GM23338 (cell line): ENCODE measurements around the gene APBA1. TPM values are rescaled to one million over a fixed set of nuclear protein-coding genes. Genes with fewer than 3 reads are reported as not detected.

Source experiments
- ATAC-seq: fragments of 200-7000 bp; cut with Tn5 transposase; 3 replicates; pipeline ENCODE4 v1.9.1; 2020
- DNase-seq: peaks from one replicate; pipeline ENCODE4 v3.0.0-alpha.2; 2015; ENCODE audit warnings: low spot score
- H2AFZ ChIP-seq: fragments of 200-600 bp; sonication (generic); 2 replicates; pipeline ENCODE4 v1.8.0; 2016; ENCODE audit warnings: antibody characterized with exemption, mild to moderate bottlenecking, moderate library complexity
- H3F3A ChIP-seq: fragments of 200-600 bp; sonication (generic); replicated peaks from 2 replicates; pipeline ENCODE4 v1.8.0; 2017; ENCODE audit warnings: antibody characterized with exemption, mixed run types, low read depth
- H3K27ac ChIP-seq: fragments of 200-600 bp; sonication (generic); 2 replicates; pipeline ENCODE4 v1.6.1; 2016; ENCODE audit warnings: low read depth
- H3K27me3 ChIP-seq: fragments of 200-600 bp; sonication (generic); 2 replicates; pipeline ENCODE4 v1.8.0; 2016; ENCODE audit warnings: mild to moderate bottlenecking, mixed run types, moderate library complexity; ENCODE audit not compliant: insufficient read depth
- H3K36me3 ChIP-seq: fragments of 200-600 bp; sonication (generic); 2 replicates; pipeline ENCODE4 v1.8.0; 2016; ENCODE audit warnings: mild to moderate bottlenecking; ENCODE audit not compliant: insufficient read depth
- H3K4me1 ChIP-seq: fragments of 200-600 bp; sonication (generic); 2 replicates; pipeline ENCODE4 v1.8.0; 2016; ENCODE audit warnings: mild to moderate bottlenecking, moderate library complexity; ENCODE audit not compliant: insufficient read depth
- H3K4me2 ChIP-seq: fragments of 200-600 bp; sonication (generic); 2 replicates; pipeline ENCODE4 v1.7.1; 2017; ENCODE audit warnings: mixed run types
- H3K4me3 ChIP-seq: fragments of 200-600 bp; sonication (generic); 2 replicates; pipeline ENCODE4 v1.6.1; 2016; ENCODE audit warnings: mixed run types
- H3K79me2 ChIP-seq: fragments of 200-600 bp; sonication (generic); replicated peaks from 2 replicates; pipeline ENCODE4 v1.8.0; 2017; ENCODE audit warnings: mild to moderate bottlenecking; ENCODE audit not compliant: insufficient read depth
- H3K9me2 ChIP-seq: fragments of 200-600 bp; sonication (generic); 2 replicates; pipeline ENCODE4 v1.8.0; 2017; ENCODE audit not compliant: insufficient read depth
- H4K20me1 ChIP-seq: fragments of 200-600 bp; sonication (generic); replicated peaks from 2 replicates; pipeline ENCODE4 v1.8.0; 2017; ENCODE audit warnings: mild to moderate bottlenecking; ENCODE audit not compliant: insufficient read depth
- H3K27ac Mint-ChIP-seq: 2 replicates; pipeline ENCODE4 v1.8.0; 2020; ENCODE audit warnings: inconsistent platforms, mild to moderate bottlenecking, moderate library complexity, mixed read lengths
- H3K27me3 Mint-ChIP-seq: 3 replicates; pipeline ENCODE4 v1.8.0; 2022; ENCODE audit warnings: low read depth, mild to moderate bottlenecking, moderate library complexity, mixed read lengths, inconsistent platforms; ENCODE audit not compliant: insufficient read depth, poor library complexity
- H3K36me3 Mint-ChIP-seq: 3 replicates; pipeline ENCODE4 v1.8.0; 2021; ENCODE audit warnings: low read depth, mild to moderate bottlenecking, inconsistent platforms, moderate library complexity, mixed read lengths
- H3K4me1 Mint-ChIP-seq: 3 replicates; pipeline ENCODE4 v1.8.0; 2020; ENCODE audit warnings: mild to moderate bottlenecking, inconsistent platforms, mixed read lengths
- H3K4me3 Mint-ChIP-seq: 3 replicates; pipeline ENCODE4 v1.8.0; 2021; ENCODE audit warnings: moderate library complexity, mild to moderate bottlenecking, inconsistent platforms, mixed read lengths
- H3K9me3 Mint-ChIP-seq: 3 replicates; pipeline ENCODE4 v1.8.0; 2020; ENCODE audit warnings: moderate library complexity, mild to moderate bottlenecking, inconsistent platforms, mixed read lengths
- CREB1 ChIP-seq: fragments of 250-450 bp; sonication (Bioruptor Pico); IDR thresholded peaks from 2 replicates; pipeline ENCODE4 v1.5.0; 2020; ENCODE audit warnings: low read depth, mild to moderate bottlenecking, moderate library complexity
- EZH2phosphoT487 ChIP-seq: fragments of 200-600 bp; sonication (generic); IDR thresholded peaks from one replicate; pipeline ENCODE4 v1.8.1; 2018; ENCODE audit warnings: antibody characterized with exemption; ENCODE audit not compliant: unreplicated experiment
- JUNB ChIP-seq: IDR thresholded peaks from one replicate; pipeline ENCODE4 v1.6.1; 2016; ENCODE audit warnings: antibody characterized with exemption; ENCODE audit not compliant: unreplicated experiment
- NANOG ChIP-seq: IDR thresholded peaks from 2 replicates; pipeline ENCODE4 v1.6.1; 2016; ENCODE audit warnings: antibody characterized with exemption, borderline replicate concordance
- POLR2AphosphoS5 ChIP-seq: IDR thresholded peaks from 2 replicates; pipeline ENCODE4 v1.6.1; 2016; ENCODE audit warnings: antibody characterized with exemption, low read depth
- STAT1 ChIP-seq: IDR thresholded peaks from one replicate; pipeline ENCODE4 v1.6.1; 2016; ENCODE audit warnings: antibody characterized with exemption; ENCODE audit not compliant: unreplicated experiment
- ZNF114 ChIP-seq: fragments of 250-450 bp; sonication (Bioruptor Pico); IDR thresholded peaks from 2 replicates; pipeline ENCODE4 v1.5.0; 2020; ENCODE audit warnings: mild to moderate bottlenecking, moderate library complexity
- polyA plus RNA-seq: library from polyadenylated mRNA; unstranded; fragments of >200 nt; fragmentation: Nextera tagmentation; extraction: Ambion mirVana; gene quantifications from 2 replicates; pipeline ENCODE4 v1.2.1, GENCODE V29; 2016
- total RNA-seq: library from RNA; depleted of rRNA; stranded (reverse); fragments of >200 nt; shearing (Covaris generic); gene quantifications from 2 replicates; pipeline ENCODE4 v1.2.3, GENCODE V29; 2014
- TF ChIP-seq, protein P1 (sequence below): IDR thresholded peaks from one replicate; pipeline ENCODE4 v1.6.1; 2018; ENCODE audit warnings: antibody characterized with exemption; ENCODE audit not compliant: unreplicated experiment
- TF ChIP-seq, protein P2 (sequence below), 2 experiments: fragments of 200-600 bp in 1 of 2; sonication (generic) in 1 of 2; conservative IDR thresholded peaks; 2 replicates each; pipeline versions ENCODE4 v1.5.1 to v1.6.1; 2016 to 2017; ENCODE audit warnings: antibody characterized with exemption in 2 of 2, low read depth in 2 of 2, mild to moderate bottlenecking in 2 of 2, moderate library complexity in 1 of 2
- TF ChIP-seq, protein P3 (sequence below): fragments of 250-450 bp; sonication (Bioruptor Pico); IDR thresholded peaks from 2 replicates; pipeline ENCODE4 v1.5.0; 2020; ENCODE audit warnings: mild to moderate bottlenecking, moderate library complexity

The APBA1 gene
- total and polyA plus RNA-seq, 2 experiments from 2014 or later: 0.26 to 1.0 TPM

DNA sequence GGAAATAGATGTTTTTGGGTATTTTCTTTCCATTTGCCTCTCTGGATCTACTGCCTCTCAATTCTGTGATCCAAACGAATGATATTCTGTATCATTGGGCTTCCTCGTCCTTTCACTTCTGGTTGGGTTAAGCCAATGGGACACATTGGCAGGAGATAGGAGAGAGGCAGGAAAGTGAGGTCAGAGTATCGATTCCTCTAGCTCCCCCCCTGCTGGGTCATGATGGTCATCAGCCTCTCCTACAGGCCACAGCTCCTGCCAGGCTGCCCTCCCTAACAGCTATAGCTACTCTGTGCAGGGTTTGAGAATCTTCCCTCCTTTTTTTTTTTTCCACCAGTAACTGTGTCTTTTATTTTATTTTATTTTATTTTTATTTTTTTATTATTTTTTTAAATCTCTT lies 39.4 kb downstream of the APBA1 start (continued):
- TF ChIP-seq, protein P1, sequence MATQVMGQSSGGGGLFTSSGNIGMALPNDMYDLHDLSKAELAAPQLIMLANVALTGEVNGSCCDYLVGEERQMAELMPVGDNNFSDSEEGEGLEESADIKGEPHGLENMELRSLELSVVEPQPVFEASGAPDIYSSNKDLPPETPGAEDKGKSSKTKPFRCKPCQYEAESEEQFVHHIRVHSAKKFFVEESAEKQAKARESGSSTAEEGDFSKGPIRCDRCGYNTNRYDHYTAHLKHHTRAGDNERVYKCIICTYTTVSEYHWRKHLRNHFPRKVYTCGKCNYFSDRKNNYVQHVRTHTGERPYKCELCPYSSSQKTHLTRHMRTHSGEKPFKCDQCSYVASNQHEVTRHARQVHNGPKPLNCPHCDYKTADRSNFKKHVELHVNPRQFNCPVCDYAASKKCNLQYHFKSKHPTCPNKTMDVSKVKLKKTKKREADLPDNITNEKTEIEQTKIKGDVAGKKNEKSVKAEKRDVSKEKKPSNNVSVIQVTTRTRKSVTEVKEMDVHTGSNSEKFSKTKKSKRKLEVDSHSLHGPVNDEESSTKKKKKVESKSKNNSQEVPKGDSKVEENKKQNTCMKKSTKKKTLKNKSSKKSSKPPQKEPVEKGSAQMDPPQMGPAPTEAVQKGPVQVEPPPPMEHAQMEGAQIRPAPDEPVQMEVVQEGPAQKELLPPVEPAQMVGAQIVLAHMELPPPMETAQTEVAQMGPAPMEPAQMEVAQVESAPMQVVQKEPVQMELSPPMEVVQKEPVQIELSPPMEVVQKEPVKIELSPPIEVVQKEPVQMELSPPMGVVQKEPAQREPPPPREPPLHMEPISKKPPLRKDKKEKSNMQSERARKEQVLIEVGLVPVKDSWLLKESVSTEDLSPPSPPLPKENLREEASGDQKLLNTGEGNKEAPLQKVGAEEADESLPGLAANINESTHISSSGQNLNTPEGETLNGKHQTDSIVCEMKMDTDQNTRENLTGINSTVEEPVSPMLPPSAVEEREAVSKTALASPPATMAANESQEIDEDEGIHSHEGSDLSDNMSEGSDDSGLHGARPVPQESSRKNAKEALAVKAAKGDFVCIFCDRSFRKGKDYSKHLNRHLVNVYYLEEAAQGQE: no peak
- TF ChIP-seq NANOG (no peak), CREB1 (CRISPR knock-in tag) (no peak), POLR2AphosphoS5 (no peak), STAT1 (no peak), JUNB (no peak), ZNF114 (no peak)
- TF ChIP-seq, protein P2, sequence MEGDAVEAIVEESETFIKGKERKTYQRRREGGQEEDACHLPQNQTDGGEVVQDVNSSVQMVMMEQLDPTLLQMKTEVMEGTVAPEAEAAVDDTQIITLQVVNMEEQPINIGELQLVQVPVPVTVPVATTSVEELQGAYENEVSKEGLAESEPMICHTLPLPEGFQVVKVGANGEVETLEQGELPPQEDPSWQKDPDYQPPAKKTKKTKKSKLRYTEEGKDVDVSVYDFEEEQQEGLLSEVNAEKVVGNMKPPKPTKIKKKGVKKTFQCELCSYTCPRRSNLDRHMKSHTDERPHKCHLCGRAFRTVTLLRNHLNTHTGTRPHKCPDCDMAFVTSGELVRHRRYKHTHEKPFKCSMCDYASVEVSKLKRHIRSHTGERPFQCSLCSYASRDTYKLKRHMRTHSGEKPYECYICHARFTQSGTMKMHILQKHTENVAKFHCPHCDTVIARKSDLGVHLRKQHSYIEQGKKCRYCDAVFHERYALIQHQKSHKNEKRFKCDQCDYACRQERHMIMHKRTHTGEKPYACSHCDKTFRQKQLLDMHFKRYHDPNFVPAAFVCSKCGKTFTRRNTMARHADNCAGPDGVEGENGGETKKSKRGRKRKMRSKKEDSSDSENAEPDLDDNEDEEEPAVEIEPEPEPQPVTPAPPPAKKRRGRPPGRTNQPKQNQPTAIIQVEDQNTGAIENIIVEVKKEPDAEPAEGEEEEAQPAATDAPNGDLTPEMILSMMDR (conservative IDR thresholded peaks at IDR 0.05; ENCODE audit: low read depth in 2 of 2): no peak

- ATAC-seq (no peak), DNase-seq (no peak)
- Histone ChIP-seq H3K27me3 (no peaks in the 10 kb centered on the region), H2AFZ (no peak overlapping the region), H4K20me1 (no peaks in the 10 kb centered on the region), H3K9me2 (no peaks in the 10 kb centered on the region), H3K36me3 (no peaks in the 10 kb centered on the region), H3K4me1 (peaks cover 4% of the 10 kb centered on the region; the same call in 1 of the 2 replicates), H3K4me3 (no peak overlapping the region), H3F3A (no peaks in the 10 kb centered on the region), H3K27ac (no peak overlapping the region), H3K4me2 (no peak overlapping the region), H3K79me2 (no peaks in the 10 kb centered on the region)
- Mint-ChIP-seq H3K4me3 (no peak overlapping the region), H3K36me3 (no peaks in the 10 kb centered on the region), H3K4me1 (no peaks in the 10 kb centered on the region), H3K9me3 (no peaks in the 10 kb centered on the region), H3K27ac (no peak overlapping the region), H3K27me3 (peaks cover 5% of the 10 kb centered on the region)
- no peak for TF ChIP-seq ZNF114
- TF ChIP-seq EZH2phosphoT487: no peak
- TF ChIP-seq, protein P1: no peak
- TF ChIP-seq, protein P3, sequence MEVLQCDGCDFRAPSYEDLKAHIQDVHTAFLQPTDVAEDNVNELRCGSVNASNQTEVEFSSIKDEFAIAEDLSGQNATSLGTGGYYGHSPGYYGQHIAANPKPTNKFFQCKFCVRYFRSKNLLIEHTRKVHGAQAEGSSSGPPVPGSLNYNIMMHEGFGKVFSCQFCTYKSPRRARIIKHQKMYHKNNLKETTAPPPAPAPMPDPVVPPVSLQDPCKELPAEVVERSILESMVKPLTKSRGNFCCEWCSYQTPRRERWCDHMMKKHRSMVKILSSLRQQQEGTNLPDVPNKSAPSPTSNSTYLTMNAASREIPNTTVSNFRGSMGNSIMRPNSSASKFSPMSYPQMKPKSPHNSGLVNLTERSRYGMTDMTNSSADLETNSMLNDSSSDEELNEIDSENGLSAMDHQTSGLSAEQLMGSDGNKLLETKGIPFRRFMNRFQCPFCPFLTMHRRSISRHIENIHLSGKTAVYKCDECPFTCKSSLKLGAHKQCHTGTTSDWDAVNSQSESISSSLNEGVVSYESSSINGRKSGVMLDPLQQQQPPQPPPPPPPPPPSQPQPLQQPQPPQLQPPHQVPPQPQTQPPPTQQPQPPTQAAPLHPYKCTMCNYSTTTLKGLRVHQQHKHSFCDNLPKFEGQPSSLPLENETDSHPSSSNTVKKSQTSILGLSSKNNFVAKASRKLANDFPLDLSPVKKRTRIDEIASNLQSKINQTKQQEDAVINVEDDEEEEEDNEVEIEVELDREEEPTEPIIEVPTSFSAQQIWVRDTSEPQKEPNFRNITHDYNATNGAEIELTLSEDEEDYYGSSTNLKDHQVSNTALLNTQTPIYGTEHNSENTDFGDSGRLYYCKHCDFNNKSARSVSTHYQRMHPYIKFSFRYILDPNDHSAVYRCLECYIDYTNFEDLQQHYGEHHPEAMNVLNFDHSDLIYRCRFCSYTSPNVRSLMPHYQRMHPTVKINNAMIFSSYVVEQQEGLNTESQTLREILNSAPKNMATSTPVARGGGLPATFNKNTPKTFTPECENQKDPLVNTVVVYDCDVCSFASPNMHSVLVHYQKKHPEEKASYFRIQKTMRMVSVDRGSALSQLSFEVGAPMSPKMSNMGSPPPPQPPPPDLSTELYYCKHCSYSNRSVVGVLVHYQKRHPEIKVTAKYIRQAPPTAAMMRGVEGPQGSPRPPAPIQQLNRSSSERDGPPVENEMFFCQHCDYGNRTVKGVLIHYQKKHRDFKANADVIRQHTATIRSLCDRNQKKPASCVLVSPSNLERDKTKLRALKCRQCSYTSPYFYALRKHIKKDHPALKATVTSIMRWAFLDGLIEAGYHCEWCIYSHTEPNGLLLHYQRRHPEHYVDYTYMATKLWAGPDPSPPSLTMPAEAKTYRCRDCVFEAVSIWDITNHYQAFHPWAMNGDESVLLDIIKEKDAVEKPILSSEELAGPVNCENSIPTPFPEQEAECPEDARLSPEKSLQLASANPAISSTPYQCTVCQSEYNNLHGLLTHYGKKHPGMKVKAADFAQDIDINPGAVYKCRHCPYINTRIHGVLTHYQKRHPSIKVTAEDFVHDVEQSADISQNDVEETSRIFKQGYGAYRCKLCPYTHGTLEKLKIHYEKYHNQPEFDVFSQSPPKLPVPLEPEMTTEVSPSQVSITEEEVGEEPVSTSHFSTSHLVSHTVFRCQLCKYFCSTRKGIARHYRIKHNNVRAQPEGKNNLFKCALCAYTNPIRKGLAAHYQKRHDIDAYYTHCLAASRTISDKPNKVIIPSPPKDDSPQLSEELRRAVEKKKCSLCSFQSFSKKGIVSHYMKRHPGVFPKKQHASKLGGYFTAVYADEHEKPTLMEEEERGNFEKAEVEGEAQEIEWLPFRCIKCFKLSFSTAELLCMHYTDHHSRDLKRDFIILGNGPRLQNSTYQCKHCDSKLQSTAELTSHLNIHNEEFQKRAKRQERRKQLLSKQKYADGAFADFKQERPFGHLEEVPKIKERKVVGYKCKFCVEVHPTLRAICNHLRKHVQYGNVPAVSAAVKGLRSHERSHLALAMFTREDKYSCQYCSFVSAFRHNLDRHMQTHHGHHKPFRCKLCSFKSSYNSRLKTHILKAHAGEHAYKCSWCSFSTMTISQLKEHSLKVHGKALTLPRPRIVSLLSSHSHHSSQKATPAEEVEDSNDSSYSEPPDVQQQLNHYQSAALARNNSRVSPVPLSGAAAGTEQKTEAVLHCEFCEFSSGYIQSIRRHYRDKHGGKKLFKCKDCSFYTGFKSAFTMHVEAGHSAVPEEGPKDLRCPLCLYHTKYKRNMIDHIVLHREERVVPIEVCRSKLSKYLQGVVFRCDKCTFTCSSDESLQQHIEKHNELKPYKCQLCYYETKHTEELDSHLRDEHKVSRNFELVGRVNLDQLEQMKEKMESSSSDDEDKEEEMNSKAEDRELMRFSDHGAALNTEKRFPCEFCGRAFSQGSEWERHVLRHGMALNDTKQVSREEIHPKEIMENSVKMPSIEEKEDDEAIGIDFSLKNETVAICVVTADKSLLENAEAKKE: no peak
- TF ChIP-seq JUNB: no peak
These were observed 44.9 kb downstream of the APBA1 start for GRCh38 chr9:69627281-69627680.
